HTERT RPE-1 (cell line): ENCODE results near the gene ATP1A2.

ENCODE experiments used
- in situ Hi-C: fragments of 300-500 bp; cut with MboI; formaldehyde crosslinking; loops from 4 replicates; pipeline ENCODE4 v1.14.3; 2020; ENCODE audit warnings: low sequenced_read_pairs

Gene ATP1A2

GRCh38 chr1:160084771-160085321 is 30.7 kb upstream of the ATP1A2 start:
- in situ Hi-C loops = no loop called here

GRCh38 chr1:160085686-160086455 is 29.7 kb upstream of the ATP1A2 start:
- in situ Hi-C loops = no loop called here

GRCh38 chr1:160086456-160086892 is 29.1 kb upstream of the ATP1A2 start:
- in situ Hi-C loops = no loop called here

GRCh38 chr1:160087118-160087662 is 28.4 kb upstream of the ATP1A2 start:
- in situ Hi-C loops = no loop called here

- in situ Hi-C loops = no loop called here
Measured at GRCh38 chr1:160089883-160090282, 25.7 kb upstream of the ATP1A2 start.

- in situ Hi-C loops = no loop called here
Measured at GRCh38 chr1:160090760-160091159, 24.8 kb upstream of the ATP1A2 start.

- in situ Hi-C loops = no loop called here
Measured at GRCh38 chr1:160091666-160092223, 23.8 kb upstream of the ATP1A2 start.

- in situ Hi-C loops = no loop called here
Measured at GRCh38 chr1:160092366-160093068, 23.0 kb upstream of the ATP1A2 start.

- in situ Hi-C loops = no loop called here
Measured at GRCh38 chr1:160093069-160093395, 22.5 kb upstream of the ATP1A2 start.

- in situ Hi-C loops = no loop called here
Measured at GRCh38 chr1:160093624-160094290, 21.8 kb upstream of the ATP1A2 start.

GRCh38 chr1:160094291-160094625 is 21.3 kb upstream of the ATP1A2 start:
- in situ Hi-C loops = no loop called here

GRCh38 chr1:160094806-160095205 is 20.8 kb upstream of the ATP1A2 start:
- in situ Hi-C loops = no loop called here

- in situ Hi-C loops = no loop called here
Measured at GRCh38 chr1:160095382-160096105, 20.0 kb upstream of the ATP1A2 start.

GRCh38 chr1:160096274-160097116 is 19.1 kb upstream of the ATP1A2 start:
- in situ Hi-C loops = no loop called here

- in situ Hi-C loops = no loop called here
Measured at GRCh38 chr1:160097151-160097910, 18.2 kb upstream of the ATP1A2 start.

- in situ Hi-C loops = no loop called here
Measured at GRCh38 chr1:160097911-160098851, 17.4 kb upstream of the ATP1A2 start, which contains the start of gene IGSF8. Gene IGSF8, minus strand, starts transcription at chr1:160098619. Its CDS starts 147 bp downstream, at chr1:160098472.

- in situ Hi-C loops = no loop called here
Measured at GRCh38 chr1:160098852-160099561, 16.6 kb upstream of the ATP1A2 start.
